GM19372 (cell line): ENCODE measurements around the gene CASP3.
"Not testable (repeated sequence)": the region's sequence is repeated elsewhere in the genome, so short reads cannot be mapped to it uniquely, and the experiment has no call there.

Experiments
- ATAC-seq: cut with Tn5 transposase; IDR thresholded peaks from one replicate; pipeline ENCODE4 v1.9.1; 2021; ENCODE audit warnings: mild to moderate bottlenecking, low read depth, moderate library complexity; ENCODE audit not compliant: unreplicated experiment

CASP3 gene

GRCh38 chr4:184664445-184665210 lies 15.4 kb upstream of the CASP3 start:
- ATAC-seq, result no peak

- no peak for ATAC-seq
Measured at GRCh38 chr4:184662236-184662635, 13.0 kb upstream of the CASP3 start.

GRCh38 chr4:184660978-184661377 lies 11.7 kb upstream of the CASP3 start:
- no peak for ATAC-seq

GRCh38 chr4:184657820-184658219 lies 8.6 kb upstream of the CASP3 start:
- ATAC-seq, result not testable (repeated sequence)

- ATAC-seq, result no peak
Measured at GRCh38 chr4:184657144-184657543, 7.9 kb upstream of the CASP3 start.

GRCh38 chr4:184655889-184656869 lies 6.9 kb upstream of the CASP3 start:
- no peak for ATAC-seq

- ATAC-seq, result no peak
Measured at GRCh38 chr4:184653650-184654049, 4.4 kb upstream of the CASP3 start.

- not testable (repeated sequence) for ATAC-seq
Measured at GRCh38 chr4:184652681-184653080, 3.4 kb upstream of the CASP3 start.

GRCh38 chr4:184651899-184652298 lies 2.7 kb upstream of the CASP3 start:
- ATAC-seq, result no peak

- ATAC-seq, result peak; percentile 2
Measured at GRCh38 chr4:184649971-184650855, 966 bp upstream of the CASP3 start.

GRCh38 chr4:184648313-184649025 lies 778 bp downstream of the CASP3 start:
- peak; percentile 17 for ATAC-seq

- ATAC-seq, result no peak
Measured at GRCh38 chr4:184648054-184648312, 1.3 kb downstream of the CASP3 start.

GRCh38 chr4:184647266-184648053 lies 1.8 kb downstream of the CASP3 start:
- no peak for ATAC-seq

- ATAC-seq, result no peak
Measured at GRCh38 chr4:184645904-184646610, 3.2 kb downstream of the CASP3 start.

GRCh38 chr4:184644553-184645307 lies 4.5 kb downstream of the CASP3 start:
- no peak for ATAC-seq

GRCh38 chr4:184643731-184644130 lies 5.5 kb downstream of the CASP3 start:
- no peak for ATAC-seq

- no peak for ATAC-seq
Measured at GRCh38 chr4:184641451-184641850, 7.8 kb downstream of the CASP3 start.

GRCh38 chr4:184641022-184641421 lies 8.2 kb downstream of the CASP3 start:
- no peak for ATAC-seq
